ENCODE data around the gene EIF3D. TPM values are rescaled to one million over a fixed set of nuclear protein-coding genes. Genes with fewer than 3 reads are reported as not detected.

The EIF3D gene, protein sequence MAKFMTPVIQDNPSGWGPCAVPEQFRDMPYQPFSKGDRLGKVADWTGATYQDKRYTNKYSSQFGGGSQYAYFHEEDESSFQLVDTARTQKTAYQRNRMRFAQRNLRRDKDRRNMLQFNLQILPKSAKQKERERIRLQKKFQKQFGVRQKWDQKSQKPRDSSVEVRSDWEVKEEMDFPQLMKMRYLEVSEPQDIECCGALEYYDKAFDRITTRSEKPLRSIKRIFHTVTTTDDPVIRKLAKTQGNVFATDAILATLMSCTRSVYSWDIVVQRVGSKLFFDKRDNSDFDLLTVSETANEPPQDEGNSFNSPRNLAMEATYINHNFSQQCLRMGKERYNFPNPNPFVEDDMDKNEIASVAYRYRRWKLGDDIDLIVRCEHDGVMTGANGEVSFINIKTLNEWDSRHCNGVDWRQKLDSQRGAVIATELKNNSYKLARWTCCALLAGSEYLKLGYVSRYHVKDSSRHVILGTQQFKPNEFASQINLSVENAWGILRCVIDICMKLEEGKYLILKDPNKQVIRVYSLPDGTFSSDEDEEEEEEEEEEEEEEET
- 100 to 1,000 TPM; 125 to 202 (median 142) TPM for total RNA-seq

DNA sequence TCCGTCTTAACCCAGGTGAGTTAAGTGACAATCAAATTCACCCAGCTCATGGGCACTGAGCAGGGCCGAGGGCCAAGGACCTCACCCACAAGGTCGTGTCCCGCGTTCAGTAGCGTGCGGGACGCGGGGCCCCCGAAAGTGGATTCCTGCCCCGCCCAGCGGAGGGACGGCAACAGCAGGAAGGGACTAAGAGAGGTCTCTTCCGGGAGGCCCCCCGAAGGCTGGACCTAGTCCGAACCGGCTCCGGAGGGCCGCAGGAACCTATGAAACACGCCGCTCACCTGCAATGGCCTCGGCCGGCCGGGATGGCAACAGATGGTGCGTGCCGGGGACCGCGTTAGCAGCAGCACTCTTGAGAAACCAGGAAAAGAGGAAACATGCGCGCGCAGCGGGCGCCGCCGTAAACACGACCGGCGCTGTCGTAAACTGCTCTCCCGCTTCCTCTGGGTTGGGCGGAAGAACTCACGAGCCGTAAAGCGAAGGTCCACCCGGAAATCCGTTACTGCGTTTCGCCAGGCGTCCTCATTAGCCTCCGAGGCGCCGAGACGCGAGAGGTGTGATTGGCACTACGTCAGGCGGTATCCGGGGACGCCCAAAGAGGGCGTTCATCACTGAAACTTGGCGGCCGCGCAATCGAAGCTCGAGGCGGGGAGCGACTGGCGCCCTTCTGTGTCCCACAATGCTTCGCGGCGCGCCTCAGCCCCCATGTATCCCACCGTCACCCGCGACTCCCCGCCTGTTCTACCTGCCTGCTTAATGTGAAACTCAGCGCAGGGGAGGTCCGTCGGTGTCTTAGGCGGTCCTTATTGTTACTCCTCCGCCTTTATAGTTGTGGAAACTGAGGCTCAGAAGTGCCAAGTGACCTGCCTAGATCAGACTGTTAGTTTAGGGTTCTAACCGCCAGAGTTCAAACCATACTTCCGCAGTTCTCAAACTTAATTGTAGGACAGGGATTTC is at the start of gene EIF3D:
Gene EIF3D (minus strand): TSS at position 372 of the 957 bp plus-strand sequence. CDS start 3,045 bp downstream, outside the sequence.
- Histone ChIP-seq H3K9me3 (no peaks in the 10 kb centered on the region), H3K27me3 (no peaks in the 10 kb centered on the region), H3K4me1 (peaks cover 13 to 24% (median 18%) of the 10 kb centered on the region in 4 donors), H3K27ac (peak within 1 kb of the TSS; percentile 85 to 96 (median 93)), H3K36me3 (peaks cover 19 to 31% (median 24%) of the 10 kb centered on the region in 4 donors), H3K4me3 (peak within 1 kb of the TSS; percentile 76 to 99 (median 82))
- ATAC-seq (ENCODE audit: low FRiP score in 2 of 2) (peak; percentile 98), DNase-seq (peak; percentile 99 to 100)
- 0% methylated on average over 23 to 71 of the region's 82 CpGs for WGBS, 2 donors
- peak in 3 of 4 donors; percentile 53 to 81 (median 78) for TF ChIP-seq POLR2A (IDR thresholded peaks at IDR 0.05)
- TF ChIP-seq EP300 (IDR thresholded peaks at IDR 0.05) = peak in 2 of 4 donors; percentile 27 to 41
- TF ChIP-seq, protein P1, sequence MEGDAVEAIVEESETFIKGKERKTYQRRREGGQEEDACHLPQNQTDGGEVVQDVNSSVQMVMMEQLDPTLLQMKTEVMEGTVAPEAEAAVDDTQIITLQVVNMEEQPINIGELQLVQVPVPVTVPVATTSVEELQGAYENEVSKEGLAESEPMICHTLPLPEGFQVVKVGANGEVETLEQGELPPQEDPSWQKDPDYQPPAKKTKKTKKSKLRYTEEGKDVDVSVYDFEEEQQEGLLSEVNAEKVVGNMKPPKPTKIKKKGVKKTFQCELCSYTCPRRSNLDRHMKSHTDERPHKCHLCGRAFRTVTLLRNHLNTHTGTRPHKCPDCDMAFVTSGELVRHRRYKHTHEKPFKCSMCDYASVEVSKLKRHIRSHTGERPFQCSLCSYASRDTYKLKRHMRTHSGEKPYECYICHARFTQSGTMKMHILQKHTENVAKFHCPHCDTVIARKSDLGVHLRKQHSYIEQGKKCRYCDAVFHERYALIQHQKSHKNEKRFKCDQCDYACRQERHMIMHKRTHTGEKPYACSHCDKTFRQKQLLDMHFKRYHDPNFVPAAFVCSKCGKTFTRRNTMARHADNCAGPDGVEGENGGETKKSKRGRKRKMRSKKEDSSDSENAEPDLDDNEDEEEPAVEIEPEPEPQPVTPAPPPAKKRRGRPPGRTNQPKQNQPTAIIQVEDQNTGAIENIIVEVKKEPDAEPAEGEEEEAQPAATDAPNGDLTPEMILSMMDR (IDR thresholded peaks at IDR 0.05) = peak in 3 of 6 experiments; percentile 19 to 27 (median 22)
- TF ChIP-seq POLR2AphosphoS5 (IDR thresholded peaks at IDR 0.05) = peak; percentile 94 to 98

DNA sequence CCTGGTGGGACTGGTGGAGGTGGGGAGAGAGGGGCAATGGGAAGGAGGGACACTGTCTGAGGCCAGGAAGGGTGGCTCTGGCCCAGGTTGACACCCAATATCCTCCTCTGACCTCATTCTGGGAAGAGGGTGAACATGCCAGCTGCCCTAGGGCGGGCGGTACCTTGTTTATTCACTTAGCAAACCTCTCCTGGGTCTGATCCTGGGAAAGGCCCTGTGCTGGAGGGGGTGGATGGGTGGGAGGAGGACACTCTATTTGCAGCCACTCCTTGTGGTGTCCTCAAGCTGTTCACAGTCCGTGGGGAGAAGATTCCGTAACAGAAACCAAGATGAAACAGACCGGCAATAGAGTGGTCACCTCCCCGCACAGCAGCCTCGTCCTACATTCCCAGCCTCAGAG is 49.7 kb upstream of the EIF3D start:
- no peak for TF ChIP-seq EP300 (IDR thresholded peaks at IDR 0.05)
- TF ChIP-seq, protein P1 (IDR thresholded peaks at IDR 0.05) = no peak
- no peak for TF ChIP-seq POLR2AphosphoS5 (IDR thresholded peaks at IDR 0.05)
- TF ChIP-seq POLR2A (IDR thresholded peaks at IDR 0.05) = no peak
- Histone ChIP-seq H3K4me1 (no peaks in the 10 kb centered on the region), H3K27me3 (no peaks in the 10 kb centered on the region), H3K9me3 (no peaks in the 10 kb centered on the region), H3K4me3 (no peak overlapping the region), H3K36me3 (no peaks in the 10 kb centered on the region), H3K27ac (no peak overlapping the region)
- ATAC-seq (ENCODE audit: low FRiP score in 2 of 2) (no peak), DNase-seq (no peak)
- WGBS, 2 donors = 72 to 83% methylated on average over 4 to 7 of the region's 7 CpGs

DNA sequence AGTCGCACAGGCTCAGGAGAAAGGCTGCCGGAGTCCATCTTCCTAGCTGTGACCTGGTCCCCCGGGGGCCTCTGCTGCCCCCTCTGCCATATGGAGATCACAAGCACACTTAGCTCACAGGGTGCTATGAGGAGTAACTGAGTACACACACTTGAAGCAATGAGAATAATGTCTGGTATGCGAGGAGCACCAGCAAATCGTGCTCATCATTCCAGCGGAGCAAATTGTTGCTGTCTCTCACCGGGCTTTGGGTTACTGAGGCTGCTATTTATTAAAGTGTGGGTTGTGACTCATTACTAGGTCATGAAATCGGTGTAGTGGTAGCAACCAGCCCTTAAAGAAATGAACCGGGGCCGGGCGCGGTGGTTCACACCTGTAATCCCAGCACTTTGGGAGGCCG is 48.1 kb upstream of the EIF3D start:
- no peak for TF ChIP-seq POLR2A (IDR thresholded peaks at IDR 0.05)
- TF ChIP-seq POLR2AphosphoS5 (IDR thresholded peaks at IDR 0.05) = no peak
- no peak for ATAC-seq (ENCODE audit: low FRiP score in 2 of 2)
- Histone ChIP-seq H3K9me3 (no peaks in the 10 kb centered on the region), H3K36me3 (no peaks in the 10 kb centered on the region), H3K27ac (no peak overlapping the region), H3K4me1 (no peaks in the 10 kb centered on the region), H3K4me3 (no peak overlapping the region), H3K27me3 (no peaks in the 10 kb centered on the region)
- 64 to 69% methylated on average over 11 to 13 of the region's 13 CpGs for WGBS, 2 donors
- DNase-seq = no peak

DNA sequence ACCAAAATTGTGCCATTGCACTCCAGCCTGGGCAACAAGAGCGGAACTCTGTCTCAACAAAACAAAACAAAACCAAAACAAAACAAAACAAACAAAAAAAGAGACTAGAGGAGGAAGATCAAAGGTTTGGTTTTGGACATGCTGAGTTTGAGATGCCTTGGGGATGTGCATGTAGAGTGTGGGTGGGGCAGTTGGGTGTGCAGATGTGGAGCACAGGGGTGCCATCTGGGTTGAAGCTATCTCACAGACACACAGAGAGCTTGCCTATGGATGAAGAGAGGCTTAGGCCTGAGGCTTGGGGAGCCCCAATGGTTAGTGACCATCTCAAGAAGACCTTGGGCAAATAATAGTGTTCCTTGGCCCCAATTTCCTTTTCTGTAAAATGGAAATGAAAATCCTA is 45.8 kb upstream of the EIF3D start:
- Histone ChIP-seq H3K27me3 (no peaks in the 10 kb centered on the region), H3K4me3 (no peak overlapping the region), H3K9me3 (no peaks in the 10 kb centered on the region), H3K27ac (no peak overlapping the region), H3K36me3 (no peaks in the 10 kb centered on the region), H3K4me1 (no peaks in the 10 kb centered on the region)
- DNase-seq = no peak
- TF ChIP-seq POLR2A (IDR thresholded peaks at IDR 0.05) (no peak), POLR2AphosphoS5 (IDR thresholded peaks at IDR 0.05) (no peak), EP300 (IDR thresholded peaks at IDR 0.05) (no peak)
- TF ChIP-seq, protein P1 (IDR thresholded peaks at IDR 0.05) = no peak
- WGBS, 2 donors = 94 to 96% methylated on average over 1 of the region's 1 CpG
- no peak for ATAC-seq (ENCODE audit: low FRiP score in 2 of 2)

Data from upper lobe of left lung (tissue), 6 donors.